Small intestine (tissue), 7 donors: ENCODE results near the gene SYTL2. TPM values are rescaled to one million over a fixed set of nuclear protein-coding genes. Genes with fewer than 3 reads are reported as not detected.

ENCODE experiments used
- DNase-seq, 2 donors: peaks; one replicate each; pipeline versions ENCODE4 v3.0.0 to v3.0.0-alpha.2; 2013
- FAIRE-seq: peaks from 2 replicates; lab custom pipeline; 2012; peaks lifted over from hg19 to GRCh38; lab: Jason Lieb, UNC
- H3K27ac ChIP-seq, 3 donors: one replicate each; pipeline ENCODE4 v1.5.1; 2013; ENCODE audit warnings: low read length in 2 of 3, mild to moderate bottlenecking in 2 of 3, control low read depth in 1 of 3, inconsistent platforms in 1 of 3, low read depth in 1 of 3, moderate library complexity in 1 of 3
- H3K27me3 ChIP-seq, 3 donors: one replicate each; pipeline ENCODE4 v1.6.1; 2013; ENCODE audit warnings: low read length in 3 of 3, inconsistent platforms in 1 of 3; ENCODE audit not compliant: control insufficient read depth in 3 of 3, insufficient read depth in 3 of 3
- H3K36me3 ChIP-seq, 3 donors: one replicate each; pipeline ENCODE4 v1.6.1; 2013; ENCODE audit warnings: low read length in 3 of 3, inconsistent platforms in 1 of 3, low read depth in 1 of 3, mild to moderate bottlenecking in 1 of 3, moderate library complexity in 1 of 3; ENCODE audit not compliant: control insufficient read depth in 3 of 3, insufficient read depth in 2 of 3
- H3K4me1 ChIP-seq, 3 donors: one replicate each; pipeline ENCODE4 v1.6.1; 2013; ENCODE audit warnings: low read length in 2 of 3, inconsistent platforms in 1 of 3, low read depth in 1 of 3, mild to moderate bottlenecking in 1 of 3, moderate library complexity in 1 of 3; ENCODE audit not compliant: control insufficient read depth in 3 of 3, insufficient read depth in 2 of 3
- H3K4me3 ChIP-seq, 3 donors: one replicate each; pipeline ENCODE4 v1.5.1; 2013; ENCODE audit warnings: low read length in 3 of 3, control low read depth in 1 of 3, inconsistent platforms in 1 of 3, low read depth in 1 of 3, mild to moderate bottlenecking in 1 of 3, moderate library complexity in 1 of 3
- H3K9me3 ChIP-seq, 2 donors: one replicate each; pipeline ENCODE4 v1.6.1; 2013; ENCODE audit warnings: low read depth in 1 of 2, low read length in 1 of 2; ENCODE audit not compliant: control insufficient read depth in 2 of 2, insufficient read depth in 1 of 2
- WGBS, 3 donors: extraction: QIAGEN DNeasy Blood & Tissue Kit; methylation state at CpG; one replicate each; pipeline ENCODE4 v1.1.7; 2013; 5-methylcytosine and 5-hydroxymethylcytosine counted together
- polyA plus RNA-seq, 4 donors: library from polyadenylated mRNA; stranded (reverse) in 3 of 4; unstranded in 1 of 4; fragments of 200-250 nt in 3 of 4; fragments of 120-200 nt in 1 of 4; gene quantifications; one replicate each; pipeline versions ENCODE4 v1.2.1 to v1.2.3, GENCODE V29; 2013
- donor health status: healthy with polysubstance abuse.
- donor health status: control.
- donor health status: control.
- donor health status: Bipolar disorder and iron deficiency.
- donor health status: healthy.

Gene SYTL2
- polyA plus RNA-seq, 4 donors, result 12.9 to 60.1 (median 16.0) TPM

- Histone ChIP-seq H3K36me3 (no peaks in the 10 kb centered on the region), H3K27me3 (no peaks in the 10 kb centered on the region), H3K9me3 (no peaks in the 10 kb centered on the region), H3K4me1 (peaks cover 9 to 21% (median 10%) of the 10 kb centered on the region in 3 donors), H3K27ac (no peak overlapping the region), H3K4me3 (no peak overlapping the region)
- DNase-seq, result peak in 1 of 2 donors; percentile 67
- no peak for FAIRE-seq
- 66 to 85% (median 72%) methylated on average over 2 of the region's 2 CpGs for WGBS, 3 donors
These were observed 12.9 kb upstream of the SYTL2 start for GRCh38 chr11:85823816-85824215.

GRCh38 chr11:85822814-85823213 is 11.9 kb upstream of the SYTL2 start:
- FAIRE-seq, result no peak
- Histone ChIP-seq H3K27ac (no peak overlapping the region), H3K4me1 (peaks cover 8 to 17% (median 9%) of the 10 kb centered on the region in 3 donors), H3K4me3 (no peak overlapping the region), H3K36me3 (no peaks in the 10 kb centered on the region), H3K9me3 (no peaks in the 10 kb centered on the region), H3K27me3 (no peaks in the 10 kb centered on the region)
- WGBS, 3 donors, result 94 to 96% (median 95%) methylated on average over 3 of the region's 3 CpGs
- DNase-seq, result no peak

GRCh38 chr11:85821636-85822035 is 10.7 kb upstream of the SYTL2 start:
- DNase-seq (peak in 1 of 2 donors; percentile 13), FAIRE-seq (no peak)
- H3K36me3 ChIP-seq, result no peaks in the 10 kb centered on the region
- peaks cover 0 to 7% (median 3%) of the 10 kb centered on the region in 3 donors for H3K4me1 ChIP-seq
- no peak overlapping the region for H3K27ac ChIP-seq
- no peaks in the 10 kb centered on the region for H3K9me3 ChIP-seq
- H3K4me3 ChIP-seq, result no peak overlapping the region
- WGBS, 3 donors, result 76 to 92% (median 85%) methylated on average over 1 of the region's 1 CpG
- H3K27me3 ChIP-seq, result no peaks in the 10 kb centered on the region

GRCh38 chr11:85819441-85819840 is 8.5 kb upstream of the SYTL2 start:
- no peaks in the 10 kb centered on the region for H3K9me3 ChIP-seq
- no peaks in the 10 kb centered on the region for H3K27me3 ChIP-seq
- H3K4me1 ChIP-seq, result peaks cover 0 to 3% (median 0%) of the 10 kb centered on the region in 3 donors
- H3K36me3 ChIP-seq, result no peaks in the 10 kb centered on the region
- H3K27ac ChIP-seq, result no peak overlapping the region
- H3K4me3 ChIP-seq, result no peak overlapping the region
- FAIRE-seq, result no peak
- DNase-seq, result no peak

- Histone ChIP-seq H3K27ac (no peak overlapping the region), H3K4me3 (no peak overlapping the region), H3K36me3 (no peaks in the 10 kb centered on the region), H3K4me1 (peaks cover 0 to 24% (median 4%) of the 10 kb centered on the region in 3 donors), H3K9me3 (no peaks in the 10 kb centered on the region), H3K27me3 (no peaks in the 10 kb centered on the region)
- 70 to 82% (median 73%) methylated on average over 4 of the region's 4 CpGs for WGBS, 3 donors
- no peak for FAIRE-seq
- DNase-seq, result no peak
These were observed 4.4 kb upstream of the SYTL2 start for GRCh38 chr11:85815186-85815931.

GRCh38 chr11:85813721-85814120 is 2.8 kb upstream of the SYTL2 start:
- FAIRE-seq, result no peak
- WGBS, 3 donors, result 24 to 74% (median 41%) methylated on average over 9 of the region's 9 CpGs
- H3K27me3 ChIP-seq, result no peaks in the 10 kb centered on the region
- no peaks in the 10 kb centered on the region for H3K36me3 ChIP-seq
- DNase-seq, result peak; percentile 91 to 95
- no peaks in the 10 kb centered on the region for H3K9me3 ChIP-seq
- peaks cover 4 to 36% (median 5%) of the 10 kb centered on the region in 3 donors for H3K4me1 ChIP-seq
- H3K4me3 ChIP-seq, result no peak overlapping the region
- peak overlapping the region in 1 of 3 donors; percentile 52 for H3K27ac ChIP-seq

- no peak for FAIRE-seq
- no peaks in the 10 kb centered on the region for H3K27me3 ChIP-seq
- peaks cover 4 to 36% (median 5%) of the 10 kb centered on the region in 3 donors for H3K4me1 ChIP-seq
- H3K9me3 ChIP-seq, result no peaks in the 10 kb centered on the region
- H3K36me3 ChIP-seq, result no peaks in the 10 kb centered on the region
- 78 to 80% (median 79%) methylated on average over 13 of the region's 13 CpGs for WGBS, 3 donors
- no peak for DNase-seq
- H3K27ac ChIP-seq, result peak overlapping the region; percentile 39 to 60 (median 53)
- H3K4me3 ChIP-seq, result peak overlapping the region in 2 of 3 donors; percentile 28 to 62
These were observed 683 bp upstream of the SYTL2 start for GRCh38 chr11:85811624-85812023.

GRCh38 chr11:85810521-85810870 is 445 bp downstream of the SYTL2 start:
- Histone ChIP-seq H3K27me3 (no peaks in the 10 kb centered on the region), H3K4me1 (peaks cover 4 to 36% (median 5%) of the 10 kb centered on the region in 3 donors), H3K27ac (peak overlapping the region; percentile 45 to 69 (median 67)), H3K4me3 (peak overlapping the region; percentile 62 to 69 (median 68)), H3K36me3 (no peaks in the 10 kb centered on the region), H3K9me3 (no peaks in the 10 kb centered on the region)
- peak in 1 of 2 donors; percentile 21 for DNase-seq
- WGBS, 3 donors, result 2 to 4% (median 4%) methylated on average over 10 of the region's 10 CpGs
- no peak for FAIRE-seq
